Stomach (tissue), 9 donors: ENCODE results near the gene SHCBP1L. TPM values are rescaled to one million over a fixed set of nuclear protein-coding genes. Genes with fewer than 3 reads are reported as not detected.

Experiments
- DNase-seq, 2 donors: peaks; one replicate each; pipeline versions ENCODE4 v3.0.0 to v3.0.0-alpha.2; 2013 to 2019
- H3K27ac ChIP-seq, 5 donors: fragments of 200-600 bp in 4 of 5; sonication (generic) in 4 of 5; one replicate each; pipeline ENCODE4 v1.5.1; 2013 to 2019; ENCODE audit warnings: mild to moderate bottlenecking in 1 of 5, moderate library complexity in 1 of 5
- H3K27me3 ChIP-seq, 3 donors: fragments of 200-600 bp; sonication (generic); one replicate each; pipeline ENCODE4 v1.5.1; 2017 to 2019; ENCODE audit warnings: mixed run types in 1 of 3
- H3K36me3 ChIP-seq, 4 donors: fragments of 200-600 bp; sonication (generic); 1 replicate in 3 of 4; 2 replicates in 1 of 4; pipeline ENCODE4 v1.5.1; 2016 to 2019
- H3K4me1 ChIP-seq, 4 donors: fragments of 200-600 bp; sonication (generic); one replicate each; pipeline ENCODE4 v1.5.1; 2016 to 2019
- H3K4me3 ChIP-seq, 4 donors: fragments of 200-600 bp; sonication (generic) in 3 of 4; one replicate each; pipeline ENCODE4 v1.5.1; 2016 to 2019; ENCODE audit warnings: mild to moderate bottlenecking in 1 of 4
- H3K9me3 ChIP-seq, 4 donors: fragments of 200-600 bp; sonication (generic); one replicate each; pipeline ENCODE4 v1.5.1; 2016 to 2019
- EP300 ChIP-seq: sonication (generic); formaldehyde crosslinking; IDR thresholded peaks from one replicate; pipeline ENCODE4 v1.6.1; 2017; ENCODE audit warnings: antibody characterized with exemption
- POLR2A ChIP-seq, 4 donors: fragments of 450-650 bp; IDR thresholded peaks; one replicate each; pipeline ENCODE4 v1.6.1; 2016; ENCODE audit warnings: antibody characterized with exemption in 4 of 4, control low read depth in 2 of 4, mild to moderate bottlenecking in 1 of 4, moderate library complexity in 1 of 4
- POLR2AphosphoS5 ChIP-seq, 3 donors: sonication (generic); formaldehyde crosslinking; IDR thresholded peaks; one replicate each; pipeline ENCODE4 v1.6.1; 2016; ENCODE audit warnings: antibody characterized with exemption in 3 of 3
- WGBS, 5 donors: extraction: QIAGEN DNeasy Blood & Tissue Kit in 3 of 5; methylation state at CpG; one replicate each; pipeline versions ENCODE4 v1.1.5 to v1.1.7; 2013 to 2018; 5-methylcytosine and 5-hydroxymethylcytosine counted together
- intact Hi-C: fragments of 100-400 bp; cut with DNase I; formaldehyde crosslinking; loops from one replicate; pipeline ENCODE4 v1.15.1; 2023; ENCODE audit warnings: low total_unique reads
- polyA plus RNA-seq, 3 donors: library from polyadenylated mRNA; stranded (reverse); fragments of 200-250 nt; gene quantifications; one replicate each; pipeline ENCODE4 v1.2.3, GENCODE V29; 2013
- total RNA-seq, 5 donors: library from RNA; depleted of rRNA; stranded (reverse); fragments of >200 nt; gene quantifications; one replicate each; pipeline versions ENCODE4 v1.1.0 to v1.2.3, GENCODE V29; 2014 to 2016
- TF ChIP-seq, protein P1 (sequence below), 7 experiments: fragments of 450-650 bp in 4 of 7; fragments of 200-600 bp in 3 of 7; sonication (generic) in 3 of 7; IDR thresholded peaks; one replicate each; pipeline ENCODE4 v1.5.1; 2016 to 2019; ENCODE audit warnings: antibody characterized with exemption in 7 of 7, control low read depth in 2 of 7, mild to moderate bottlenecking in 1 of 7
- donor health status: healthy with polysubstance abuse.
- donor health status: Bipolar disorder and iron deficiency.
- donor health status: healthy.

The SHCBP1L gene
- total and polyA plus RNA-seq, 8 donors = not detected

- TF ChIP-seq POLR2A (IDR thresholded peaks at IDR 0.05) (no peak), POLR2AphosphoS5 (IDR thresholded peaks at IDR 0.05) (no peak), EP300 (no peak)
- TF ChIP-seq, protein P1, sequence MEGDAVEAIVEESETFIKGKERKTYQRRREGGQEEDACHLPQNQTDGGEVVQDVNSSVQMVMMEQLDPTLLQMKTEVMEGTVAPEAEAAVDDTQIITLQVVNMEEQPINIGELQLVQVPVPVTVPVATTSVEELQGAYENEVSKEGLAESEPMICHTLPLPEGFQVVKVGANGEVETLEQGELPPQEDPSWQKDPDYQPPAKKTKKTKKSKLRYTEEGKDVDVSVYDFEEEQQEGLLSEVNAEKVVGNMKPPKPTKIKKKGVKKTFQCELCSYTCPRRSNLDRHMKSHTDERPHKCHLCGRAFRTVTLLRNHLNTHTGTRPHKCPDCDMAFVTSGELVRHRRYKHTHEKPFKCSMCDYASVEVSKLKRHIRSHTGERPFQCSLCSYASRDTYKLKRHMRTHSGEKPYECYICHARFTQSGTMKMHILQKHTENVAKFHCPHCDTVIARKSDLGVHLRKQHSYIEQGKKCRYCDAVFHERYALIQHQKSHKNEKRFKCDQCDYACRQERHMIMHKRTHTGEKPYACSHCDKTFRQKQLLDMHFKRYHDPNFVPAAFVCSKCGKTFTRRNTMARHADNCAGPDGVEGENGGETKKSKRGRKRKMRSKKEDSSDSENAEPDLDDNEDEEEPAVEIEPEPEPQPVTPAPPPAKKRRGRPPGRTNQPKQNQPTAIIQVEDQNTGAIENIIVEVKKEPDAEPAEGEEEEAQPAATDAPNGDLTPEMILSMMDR (IDR thresholded peaks at IDR 0.05) = no peak
- Histone ChIP-seq H3K4me1 (no peaks in the 10 kb centered on the region), H3K27me3 (peaks cover 0 to 1% (median 0%) of the 10 kb centered on the region in 3 donors), H3K4me3 (no peak overlapping the region), H3K36me3 (no peaks in the 10 kb centered on the region), H3K9me3 (peaks cover 0 to 15% (median 3%) of the 10 kb centered on the region in 4 donors), H3K27ac (no peak overlapping the region)
- intact Hi-C loops = no loop called here
- DNase-seq = no peak
These were observed 17.2 kb downstream of the SHCBP1L start for GRCh38 chr1:182935716-182936115.

DNA sequence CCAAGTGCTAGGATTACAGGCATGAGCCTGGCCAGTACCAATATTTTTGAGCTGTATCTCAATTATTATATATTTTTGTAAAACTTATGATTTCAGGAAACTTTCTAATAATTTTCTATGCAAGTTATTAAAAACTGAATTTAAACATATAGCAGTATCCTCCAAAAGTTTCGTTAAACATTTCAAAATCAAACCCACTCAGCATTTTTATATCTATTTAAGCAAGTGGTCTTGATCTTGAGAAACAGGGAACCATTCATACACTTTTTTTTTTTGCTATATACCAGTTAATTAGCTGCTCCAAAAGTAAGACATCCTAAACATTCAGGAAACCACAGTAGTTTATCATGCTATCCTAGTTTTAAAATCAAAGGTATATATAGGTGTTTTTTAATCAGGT, 22.0 kb downstream of the SHCBP1L start:
- Histone ChIP-seq H3K27ac (no peak overlapping the region), H3K27me3 (no peaks in the 10 kb centered on the region), H3K4me1 (no peaks in the 10 kb centered on the region), H3K9me3 (peaks cover 0 to 12% (median 3%) of the 10 kb centered on the region in 4 donors), H3K4me3 (no peak overlapping the region), H3K36me3 (no peaks in the 10 kb centered on the region)
- intact Hi-C loops = no loop called here
- 66 to 91% (median 76%) methylated on average over 1 of the region's 1 CpG for WGBS, 5 donors
- TF ChIP-seq EP300 = no peak
- TF ChIP-seq POLR2AphosphoS5 (IDR thresholded peaks at IDR 0.05) = no peak
- TF ChIP-seq, protein P1 (IDR thresholded peaks at IDR 0.05) = no peak
- DNase-seq = no peak

- intact Hi-C loops = no loop called here
- 81 to 100% (median 85%) methylated on average over 1 of the region's 1 CpG for WGBS, 5 donors
- Histone ChIP-seq H3K27me3 (no peaks in the 10 kb centered on the region), H3K9me3 (peaks cover 0 to under 1% (median 0%) of the 10 kb centered on the region in 4 donors), H3K27ac (no peak overlapping the region), H3K36me3 (no peaks in the 10 kb centered on the region), H3K4me1 (no peaks in the 10 kb centered on the region), H3K4me3 (no peak overlapping the region)
- TF ChIP-seq POLR2AphosphoS5 (IDR thresholded peaks at IDR 0.05) (no peak), POLR2A (IDR thresholded peaks at IDR 0.05) (no peak), EP300 (no peak)
- TF ChIP-seq, protein P1 (IDR thresholded peaks at IDR 0.05) = no peak
- DNase-seq = no peak
These were observed 25.1 kb downstream of the SHCBP1L start for GRCh38 chr1:182927693-182928433.

GRCh38 chr1:182925661-182926060, 27.3 kb downstream of the SHCBP1L start:
- no peaks in the 10 kb centered on the region for H3K36me3 ChIP-seq
- H3K9me3 ChIP-seq = no peaks in the 10 kb centered on the region
- H3K27ac ChIP-seq = no peak overlapping the region
- 74 to 86% (median 85%) methylated on average over 1 of the region's 1 CpG for WGBS, 5 donors
- no peak for DNase-seq
- no peaks in the 10 kb centered on the region for H3K4me1 ChIP-seq
- H3K4me3 ChIP-seq = no peak overlapping the region
- TF ChIP-seq, protein P1 (IDR thresholded peaks at IDR 0.05) = no peak
- no peak for TF ChIP-seq POLR2AphosphoS5 (IDR thresholded peaks at IDR 0.05)
- no peak for TF ChIP-seq EP300
- no peak for TF ChIP-seq POLR2A (IDR thresholded peaks at IDR 0.05)
- H3K27me3 ChIP-seq = no peaks in the 10 kb centered on the region
- intact Hi-C loops = no loop called here
